Prostate gland (tissue), 2 donors: ENCODE measurements around the gene MAP4K2. TPM values are rescaled to one million over a fixed set of nuclear protein-coding genes. Genes with fewer than 3 reads are reported as not detected.

Experiments used
- DNase-seq: peaks from one replicate; pipeline ENCODE4 v3.0.0-alpha.2; 2019; ENCODE audit warnings: low spot score
- H3K27ac ChIP-seq, 2 donors: fragments of 200-600 bp; sonication (generic); 2 replicates each; pipeline ENCODE4 v1.5.1; 2017 to 2019
- H3K27me3 ChIP-seq: fragments of 200-600 bp; sonication (generic); replicated peaks from 2 replicates; pipeline ENCODE4 v1.5.1; 2019; ENCODE audit not compliant: insufficient read depth
- H3K36me3 ChIP-seq, 2 donors: fragments of 200-600 bp; sonication (generic); 1 replicate in 1 of 2; 2 replicates in 1 of 2; pipeline versions ENCODE4 v1.5.1 to v1.8.1; 2017 to 2019
- H3K4me1 ChIP-seq: fragments of 200-600 bp; sonication (generic); replicated peaks from 2 replicates; pipeline ENCODE4 v1.5.1; 2019
- H3K4me3 ChIP-seq, 2 donors: fragments of 200-600 bp; sonication (generic); 2 replicates each; pipeline ENCODE4 v1.5.1; 2017 to 2019
- H3K9me3 ChIP-seq: fragments of 200-600 bp; sonication (generic); 2 replicates; pipeline ENCODE4 v1.5.1; 2017
- CTCF ChIP-seq, 4 experiments: fragments of 200-600 bp in 2 of 4; fragments of 450-650 bp in 2 of 4; sonication (generic) in 2 of 4; IDR thresholded peaks; 1 replicate in 3 of 4; 2 replicates in 1 of 4; pipeline ENCODE4 v1.5.1; 2016 to 2019; ENCODE audit warnings: antibody characterized with exemption in 4 of 4, mild to moderate bottlenecking in 2 of 4, moderate library complexity in 2 of 4
- POLR2A ChIP-seq: fragments of 450-650 bp; IDR thresholded peaks from one replicate; pipeline ENCODE4 v1.6.1; 2016; ENCODE audit warnings: antibody characterized with exemption, mild to moderate bottlenecking
- POLR2AphosphoS5 ChIP-seq: sonication (generic); formaldehyde crosslinking; IDR thresholded peaks from one replicate; pipeline ENCODE4 v1.6.1; 2017; ENCODE audit warnings: antibody characterized with exemption
- WGBS: methylation state at CpG from one replicate; pipeline ENCODE4 v1.1.5; 2018; 5-methylcytosine and 5-hydroxymethylcytosine counted together
- intact Hi-C: fragments of 100-400 bp; cut with DNase I; formaldehyde crosslinking; loops from one replicate; pipeline ENCODE4 v1.14.2; 2022
- total RNA-seq, 2 donors: library from RNA; depleted of rRNA; stranded (reverse); fragments of >200 nt; gene quantifications; one replicate each; pipeline ENCODE4 v1.1.0, GENCODE V29; 2016

The MAP4K2 gene
- total RNA-seq, 2 donors from 2014 or later, result 10.7 to 35.8 TPM

- intact Hi-C loops, result no loop called here
- no peak overlapping the region for H3K27ac ChIP-seq
- TF ChIP-seq POLR2AphosphoS5, result no peak
- no peak for TF ChIP-seq POLR2A
- TF ChIP-seq CTCF (IDR thresholded peaks at IDR 0.05), result no peak
- no peaks in the 10 kb centered on the region for H3K27me3 ChIP-seq
- WGBS, result 65% methylated on average over 3 of the region's 3 CpGs
- no peaks in the 10 kb centered on the region for H3K9me3 ChIP-seq
- peaks cover 37 to 63% of the 10 kb centered on the region in 2 donors for H3K36me3 ChIP-seq
- no peak for DNase-seq
- H3K4me3 ChIP-seq, result no peak overlapping the region
- H3K4me1 ChIP-seq, result peaks cover 11% of the 10 kb centered on the region
These were observed 30.6 kb downstream of the MAP4K2 start for GRCh38 chr11:64772303-64773018.

GRCh38 chr11:64771861-64772260 is 31.2 kb downstream of the MAP4K2 start:
- Histone ChIP-seq H3K4me1 (peaks cover 11% of the 10 kb centered on the region), H3K4me3 (no peak overlapping the region), H3K9me3 (no peaks in the 10 kb centered on the region), H3K27me3 (no peaks in the 10 kb centered on the region), H3K36me3 (peaks cover 43 to 69% of the 10 kb centered on the region in 2 donors), H3K27ac (no peak overlapping the region)
- no peak for TF ChIP-seq POLR2AphosphoS5
- no peak for TF ChIP-seq CTCF (IDR thresholded peaks at IDR 0.05)
- TF ChIP-seq POLR2A, result no peak
- intact Hi-C loops, result no loop called here
- WGBS, result 77% methylated on average over 2 of the region's 2 CpGs
- no peak for DNase-seq

- WGBS, result 88% methylated on average over 12 of the region's 12 CpGs
- TF ChIP-seq CTCF (IDR thresholded peaks at IDR 0.05) (no peak), POLR2AphosphoS5 (no peak), POLR2A (no peak)
- Histone ChIP-seq H3K36me3 (peaks cover 43 to 75% of the 10 kb centered on the region in 2 donors), H3K4me1 (peaks cover 11% of the 10 kb centered on the region), H3K4me3 (no peak overlapping the region), H3K9me3 (no peaks in the 10 kb centered on the region), H3K27me3 (no peaks in the 10 kb centered on the region), H3K27ac (no peak overlapping the region)
- no peak for DNase-seq
- intact Hi-C loops, result no loop called here
These were observed 32.9 kb downstream of the MAP4K2 start for GRCh38 chr11:64770120-64770519.

- Histone ChIP-seq H3K27ac (no peak overlapping the region), H3K36me3 (peaks cover 41 to 72% of the 10 kb centered on the region in 2 donors), H3K4me3 (no peak overlapping the region), H3K9me3 (no peaks in the 10 kb centered on the region), H3K4me1 (peaks cover 10% of the 10 kb centered on the region), H3K27me3 (no peaks in the 10 kb centered on the region)
- intact Hi-C loops, result no loop called here
- TF ChIP-seq POLR2AphosphoS5, result no peak
- no peak for TF ChIP-seq POLR2A
- no peak for TF ChIP-seq CTCF (IDR thresholded peaks at IDR 0.05)
- DNase-seq, result no peak
- 91% methylated on average over 6 of the region's 6 CpGs for WGBS
These were observed 33.7 kb downstream of the MAP4K2 start for GRCh38 chr11:64769283-64769682.

- TF ChIP-seq CTCF (IDR thresholded peaks at IDR 0.05), result no peak
- TF ChIP-seq POLR2A, result no peak
- no peak for TF ChIP-seq POLR2AphosphoS5
- no peak for DNase-seq
- peaks cover 7% of the 10 kb centered on the region for H3K4me1 ChIP-seq
- H3K4me3 ChIP-seq, result no peak overlapping the region
- no peaks in the 10 kb centered on the region for H3K27me3 ChIP-seq
- WGBS, result 81% methylated on average over 6 of the region's 6 CpGs
- no peaks in the 10 kb centered on the region for H3K9me3 ChIP-seq
- intact Hi-C loops, result no loop called here
- peaks cover 41 to 65% of the 10 kb centered on the region in 2 donors for H3K36me3 ChIP-seq
- no peak overlapping the region for H3K27ac ChIP-seq
These were observed 34.7 kb downstream of the MAP4K2 start for GRCh38 chr11:64768300-64768694.
